Mucosa of descending colon (tissue), 3 donors: ENCODE measurements around the gene ITPKB. TPM values are rescaled to one million over a fixed set of nuclear protein-coding genes. Genes with fewer than 3 reads are reported as not detected.
A peak's percentile ranks its signal among the peaks of the same experiment; 100 is the strongest.

Experiments used
- ATAC-seq: fragments of 200-7000 bp; cut with Tn5 transposase; one replicate; pipeline ENCODE4 v1.9.1; 2020; ENCODE audit warnings: mild to moderate bottlenecking, moderate library complexity
- DNase-seq, 3 donors: peaks; one replicate each; pipeline ENCODE4 v3.0.0-alpha.2; 2020
- H3K36me3 ChIP-seq: fragments of 200-600 bp; one replicate; pipeline ENCODE4 v1.8.0; 2021; ENCODE audit warnings: low read depth, mild to moderate bottlenecking
- H3K4me1 ChIP-seq: fragments of 200-600 bp; one replicate; pipeline ENCODE4 v1.8.0; 2021; ENCODE audit warnings: low read depth, mild to moderate bottlenecking
- H3K4me3 ChIP-seq: fragments of 200-600 bp; one replicate; pipeline ENCODE4 v1.8.0; 2021; ENCODE audit warnings: mild to moderate bottlenecking
- H3K9me3 ChIP-seq: fragments of 200-600 bp; one replicate; pipeline ENCODE4 v1.8.0; 2021; ENCODE audit warnings: mild to moderate bottlenecking
- intact Hi-C, 2 donors: fragments of 100-400 bp; cut with DNase I in 1 of 2; cut with micrococcal nuclease in 1 of 2; formaldehyde crosslinking; loops; one replicate each; pipeline versions ENCODE4 v1.11.0 to v1.11.1; 2022; cut with DNase I, micrococcal nuclease
- total RNA-seq, 3 donors: library from RNA; stranded (reverse); fragmentation: NEBNext Ultra II Directional in 2 of 3; extraction: Animal tissue kit (Norgen Biotek cat#: 25700) in 2 of 3; gene quantifications; one replicate each; pipeline versions ENCODE4 v1.2.1 to v1.2.4, GENCODE V29; 2021 to 2023
- TF ChIP-seq, protein P1 (sequence below): fragments of 200-600 bp; IDR thresholded peaks from one replicate; pipeline ENCODE4 v1.8.0; 2022; ENCODE audit warnings: antibody characterized with exemption, mild to moderate bottlenecking
- donor health status: DM: no; HTN: no; CAD: no; lungs with moderate emphysema.
- donor health status: DM: no; HTN: no; CAD: no.
- donor health status: DM: no; HTN: yes; CAD: no.

The ITPKB gene
- total RNA-seq, 3 donors from 2014 or later: 9.5 to 90.3 (median 11.7) TPM

DNA sequence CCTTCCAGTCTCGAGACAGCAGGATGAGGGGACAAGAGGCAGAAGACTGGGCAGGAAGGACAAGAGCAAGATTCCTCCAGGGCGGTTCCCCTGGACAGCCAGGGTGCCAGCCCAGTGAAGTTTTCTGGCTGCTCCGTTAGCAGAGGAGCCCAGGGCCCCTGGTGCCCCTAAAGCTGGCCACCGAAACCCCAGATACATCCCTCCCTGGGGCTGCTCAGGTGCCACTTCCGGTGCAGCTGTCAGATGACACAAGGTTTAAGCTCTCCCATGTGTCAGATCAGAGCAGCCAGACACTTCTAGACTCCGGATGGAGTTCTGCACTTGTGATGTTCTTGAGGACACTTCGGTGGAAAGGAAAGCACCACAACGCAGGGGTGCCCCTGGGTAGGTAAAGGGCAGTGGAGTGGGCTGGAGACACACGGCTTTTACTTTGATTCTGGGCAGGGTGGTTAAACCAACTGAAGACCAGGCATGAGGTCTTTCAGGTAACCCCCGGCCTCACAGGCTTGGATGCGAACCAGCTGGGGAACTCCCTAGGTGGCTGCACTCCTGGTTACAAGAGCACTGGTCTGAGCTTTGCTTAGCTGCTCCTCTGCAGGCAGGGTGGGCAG lies 85.7 kb downstream of the ITPKB start:
- H3K4me3 ChIP-seq: no peak overlapping the region
- DNase-seq (peak in 1 of 3 donors; percentile 69), ATAC-seq (peak; percentile 38)
- TF ChIP-seq, protein P1, sequence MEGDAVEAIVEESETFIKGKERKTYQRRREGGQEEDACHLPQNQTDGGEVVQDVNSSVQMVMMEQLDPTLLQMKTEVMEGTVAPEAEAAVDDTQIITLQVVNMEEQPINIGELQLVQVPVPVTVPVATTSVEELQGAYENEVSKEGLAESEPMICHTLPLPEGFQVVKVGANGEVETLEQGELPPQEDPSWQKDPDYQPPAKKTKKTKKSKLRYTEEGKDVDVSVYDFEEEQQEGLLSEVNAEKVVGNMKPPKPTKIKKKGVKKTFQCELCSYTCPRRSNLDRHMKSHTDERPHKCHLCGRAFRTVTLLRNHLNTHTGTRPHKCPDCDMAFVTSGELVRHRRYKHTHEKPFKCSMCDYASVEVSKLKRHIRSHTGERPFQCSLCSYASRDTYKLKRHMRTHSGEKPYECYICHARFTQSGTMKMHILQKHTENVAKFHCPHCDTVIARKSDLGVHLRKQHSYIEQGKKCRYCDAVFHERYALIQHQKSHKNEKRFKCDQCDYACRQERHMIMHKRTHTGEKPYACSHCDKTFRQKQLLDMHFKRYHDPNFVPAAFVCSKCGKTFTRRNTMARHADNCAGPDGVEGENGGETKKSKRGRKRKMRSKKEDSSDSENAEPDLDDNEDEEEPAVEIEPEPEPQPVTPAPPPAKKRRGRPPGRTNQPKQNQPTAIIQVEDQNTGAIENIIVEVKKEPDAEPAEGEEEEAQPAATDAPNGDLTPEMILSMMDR: no peak
- peaks cover 29% of the 10 kb centered on the region for H3K4me1 ChIP-seq
- intact Hi-C loops: loop anchor here in 1 of 2 donors (5.0 to 10.0 kb wide), 2 partner anchors 81 to 174 kb away; partner anchors contain the start of gene ITPKB
- H3K36me3 ChIP-seq: no peaks in the 10 kb centered on the region
- H3K9me3 ChIP-seq: no peaks in the 10 kb centered on the region

DNA sequence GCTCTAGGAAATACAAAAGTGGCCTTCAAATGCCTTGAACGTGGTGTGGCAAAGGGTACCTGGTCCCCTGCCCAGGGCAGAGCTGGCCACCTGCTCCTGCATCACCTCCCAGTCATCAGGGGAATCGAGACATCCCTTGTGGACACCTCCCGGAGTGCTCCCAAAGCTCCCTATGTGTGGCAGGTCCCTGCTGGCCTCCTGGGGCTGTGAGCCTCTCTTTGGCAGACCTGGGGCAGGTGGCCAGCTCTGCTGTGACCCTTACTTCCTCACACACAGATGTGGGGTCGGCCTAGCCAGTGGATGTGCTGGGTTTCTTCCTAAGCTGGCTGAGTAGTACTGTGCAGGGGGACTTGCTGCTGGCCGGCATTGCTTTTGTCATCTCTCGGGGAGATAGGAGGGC lies 86.5 kb downstream of the ITPKB start:
- TF ChIP-seq, protein P1: no peak
- intact Hi-C loops: loop anchor here in 1 of 2 donors (5.0 to 10.0 kb wide), 2 partner anchors 82 to 175 kb away; partner anchors contain the start of gene ITPKB
- H3K36me3 ChIP-seq: no peaks in the 10 kb centered on the region
- no peak overlapping the region for H3K4me3 ChIP-seq
- peaks cover 27% of the 10 kb centered on the region for H3K4me1 ChIP-seq
- peak in 1 of 3 donors; percentile 46 for DNase-seq
- no peaks in the 10 kb centered on the region for H3K9me3 ChIP-seq
- no peak for ATAC-seq

DNA sequence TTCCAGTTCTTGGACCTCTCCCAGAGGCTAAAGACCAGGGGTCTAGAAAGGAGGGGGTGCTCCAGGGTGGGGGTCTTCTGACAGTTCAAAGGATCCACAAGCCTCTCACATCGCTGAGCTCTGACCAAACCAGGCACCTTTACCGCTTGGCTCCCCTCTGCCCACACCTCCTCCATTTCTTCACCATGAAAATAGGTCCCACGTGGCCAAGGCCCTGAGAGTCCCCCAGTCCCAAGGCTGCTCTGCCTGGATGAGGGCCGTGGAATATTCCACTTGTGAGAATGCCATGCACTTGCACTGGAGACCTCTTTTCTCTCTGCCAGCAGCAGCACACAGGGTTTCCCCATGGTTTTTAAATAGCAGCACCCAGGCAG lies 87.4 kb downstream of the ITPKB start:
- ATAC-seq: no peak
- TF ChIP-seq, protein P1: no peak
- peak in 1 of 3 donors; percentile 12 for DNase-seq
- H3K4me1 ChIP-seq: peaks cover 21% of the 10 kb centered on the region
- H3K36me3 ChIP-seq: no peaks in the 10 kb centered on the region
- intact Hi-C loops: loop anchor here in 1 of 2 donors (5.0 to 10.0 kb wide), 2 partner anchors 83 to 176 kb away; partner anchors contain the start of gene ITPKB
- no peak overlapping the region for H3K4me3 ChIP-seq
- no peaks in the 10 kb centered on the region for H3K9me3 ChIP-seq

DNA sequence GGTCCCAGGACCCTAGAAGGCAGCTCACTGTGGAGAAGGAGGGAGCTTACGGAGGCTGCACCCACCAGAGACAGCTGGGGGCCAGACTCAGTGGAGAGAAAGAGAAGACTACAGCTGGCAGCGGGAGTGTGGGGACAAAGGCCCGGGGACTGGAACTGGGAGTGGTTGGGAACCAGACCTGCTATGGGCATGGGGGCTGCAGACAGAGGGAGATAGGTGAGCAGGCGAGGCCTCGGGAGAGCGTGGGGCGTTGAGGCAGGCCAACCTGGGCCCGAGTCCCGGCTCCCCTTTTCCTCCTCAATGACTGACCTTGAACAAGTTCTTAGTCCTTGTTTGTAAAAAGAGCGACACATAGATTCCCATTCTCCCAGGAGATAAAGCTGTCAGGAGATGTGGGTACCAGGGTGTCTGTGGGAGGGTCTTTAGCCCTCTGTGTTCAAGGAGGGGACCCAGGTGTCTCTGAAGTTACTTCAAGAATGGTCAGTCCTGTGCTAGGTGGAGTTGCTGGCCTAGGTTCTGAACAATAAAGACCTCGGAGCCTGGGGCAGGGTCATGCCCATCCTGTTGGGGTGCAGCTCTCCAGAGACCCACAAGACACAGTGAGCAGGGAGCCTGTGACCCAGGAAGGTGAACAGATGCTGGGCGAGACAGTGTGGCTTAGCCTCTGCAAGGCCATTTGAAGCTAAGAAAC lies 87.9 kb downstream of the ITPKB start:
- intact Hi-C loops: loop anchor here in 1 of 2 donors (5.0 to 10.0 kb wide), 2 partner anchors 84 to 176 kb away; partner anchors contain the start of gene ITPKB
- DNase-seq: peak in 1 of 3 donors; percentile 26

DNA sequence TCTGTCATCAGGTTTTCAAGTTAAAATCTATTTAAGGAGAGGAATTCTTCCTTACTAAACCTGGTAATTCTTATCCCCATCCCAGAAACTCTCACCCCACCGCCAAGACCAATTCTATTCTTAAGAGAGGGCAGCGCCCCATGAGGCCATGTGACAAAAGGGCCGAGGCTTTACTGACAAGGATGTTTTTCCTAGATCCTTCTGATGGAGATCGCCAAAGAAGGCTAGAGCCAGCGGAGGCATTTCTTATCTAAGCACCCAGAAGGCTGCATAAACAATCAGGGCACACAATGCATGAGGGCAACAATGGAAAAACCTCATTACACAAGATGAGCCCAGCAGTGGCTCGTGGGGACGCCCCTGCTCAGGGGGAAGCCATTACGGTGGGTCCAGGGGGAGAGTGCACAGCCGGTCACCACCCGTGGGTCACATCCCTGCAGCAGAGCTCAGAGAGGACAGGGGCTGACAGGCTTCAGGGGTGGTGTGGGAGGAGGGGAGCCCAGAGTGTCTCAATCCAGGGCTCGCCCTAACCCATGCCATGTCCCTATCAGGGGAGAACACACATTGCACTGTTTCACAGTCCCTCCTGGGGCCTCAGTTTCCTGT lies 88.7 kb downstream of the ITPKB start:
- TF ChIP-seq, protein P1: no peak
- intact Hi-C loops: loop anchor here in 1 of 2 donors (5.0 to 10.0 kb wide), 2 partner anchors 84 to 177 kb away; partner anchors contain the start of gene ITPKB
- peaks cover 7% of the 10 kb centered on the region for H3K4me1 ChIP-seq
- no peaks in the 10 kb centered on the region for H3K36me3 ChIP-seq
- no peak for ATAC-seq
- no peak overlapping the region for H3K4me3 ChIP-seq
- no peaks in the 10 kb centered on the region for H3K9me3 ChIP-seq
- DNase-seq: peak in 1 of 3 donors; percentile 36

More for the DNA sequence above, 87.9 kb downstream of the ITPKB start:
- Histone ChIP-seq H3K4me1 (peaks cover 16% of the 10 kb centered on the region), H3K9me3 (no peaks in the 10 kb centered on the region), H3K36me3 (no peaks in the 10 kb centered on the region), H3K4me3 (no peak overlapping the region)
- TF ChIP-seq, protein P1: no peak
- ATAC-seq: no peak
